Esophagus squamous epithelium (tissue), 5 donors: ENCODE data around the gene RAVER2. TPM values are rescaled to one million over a fixed set of nuclear protein-coding genes. Genes with fewer than 3 reads are reported as not detected.
"Not testable (repeated sequence)": the region's sequence is repeated elsewhere in the genome, so short reads cannot be mapped to it uniquely, and the experiment has no call there.

ENCODE experiments used
- DNase-seq: peaks from one replicate; lab custom pipeline; 2025; lab: John Stamatoyannopoulos, UW
- H3K27ac ChIP-seq, 4 donors: fragments of 200-600 bp; sonication (generic); one replicate each; pipeline ENCODE4 v1.5.1; 2016 to 2019; ENCODE audit warnings: mild to moderate bottlenecking in 1 of 4
- H3K27me3 ChIP-seq, 4 donors: fragments of 200-600 bp; sonication (generic); 1 replicate in 3 of 4; 2 replicates in 1 of 4; pipeline versions ENCODE4 v1.5.1 to v1.6.0; 2017 to 2021; ENCODE audit warnings: antibody characterized with exemption in 1 of 4
- H3K36me3 ChIP-seq, 3 donors: fragments of 200-600 bp; sonication (generic); one replicate each; pipeline ENCODE4 v1.5.1; 2016 to 2019
- H3K4me1 ChIP-seq, 3 donors: fragments of 200-600 bp; sonication (generic); one replicate each; pipeline ENCODE4 v1.5.1; 2017 to 2019
- H3K4me3 ChIP-seq, 4 donors: fragments of 200-600 bp; sonication (generic); 1 replicate in 3 of 4; 2 replicates in 1 of 4; pipeline ENCODE4 v1.5.1; 2016 to 2019; ENCODE audit warnings: mild to moderate bottlenecking in 2 of 4, moderate library complexity in 1 of 4
- H3K9me3 ChIP-seq, 3 donors: fragments of 200-600 bp; sonication (generic); one replicate each; pipeline ENCODE4 v1.5.1; 2016 to 2019
- CTCF ChIP-seq, 6 experiments: fragments of 450-650 bp in 4 of 6; fragments of 200-600 bp in 2 of 6; sonication (generic) in 2 of 6; IDR thresholded peaks; one replicate each; pipeline ENCODE4 v1.5.1; 2016 to 2019; ENCODE audit warnings: antibody characterized with exemption in 6 of 6, mild to moderate bottlenecking in 4 of 6, moderate library complexity in 4 of 6
- POLR2A ChIP-seq, 4 donors: fragments of 450-650 bp; IDR thresholded peaks; one replicate each; pipeline ENCODE4 v1.6.1; 2017; ENCODE audit warnings: antibody characterized with exemption in 4 of 4, mild to moderate bottlenecking in 4 of 4, moderate library complexity in 3 of 4
- WGBS, 2 donors: methylation state at CpG; one replicate each; pipeline ENCODE4 v1.1.5; 2018; 5-methylcytosine and 5-hydroxymethylcytosine counted together
- intact Hi-C: fragments of 100-400 bp; cut with DNase I; formaldehyde crosslinking; loops from one replicate; pipeline ENCODE4 v1.15.0; 2022
- total RNA-seq, 4 donors: library from RNA; depleted of rRNA; stranded (reverse); fragments of >200 nt; gene quantifications; one replicate each; pipeline ENCODE4 v1.1.0, GENCODE V29; 2016
- donor health status: DM: yes; HTN: yes; CAD: no.

RAVER2 gene
- total RNA-seq, 4 donors from 2014 or later: 7.1 to 17.0 (median 11.8) TPM

GRCh38 chr1:64721135-64721534 is 23.7 kb upstream of the RAVER2 start:
- H3K27ac ChIP-seq: no peak overlapping the region
- no peaks in the 10 kb centered on the region for H3K4me1 ChIP-seq
- no peaks in the 10 kb centered on the region for H3K9me3 ChIP-seq
- intact Hi-C loops: no loop called here
- no peaks in the 10 kb centered on the region for H3K36me3 ChIP-seq
- no peak for TF ChIP-seq CTCF (IDR thresholded peaks at IDR 0.05)
- TF ChIP-seq POLR2A (IDR thresholded peaks at IDR 0.05): no peak
- WGBS, 2 donors: 52 to 78% methylated on average over 2 of the region's 2 CpGs
- DNase-seq: no peak
- H3K4me3 ChIP-seq: no peak overlapping the region
- H3K27me3 ChIP-seq: peaks cover 0 to 4% (median 0%) of the 10 kb centered on the region in 4 donors

- no peaks in the 10 kb centered on the region for H3K9me3 ChIP-seq
- peaks cover 0 to 4% (median 0%) of the 10 kb centered on the region in 4 donors for H3K27me3 ChIP-seq
- no peak for DNase-seq
- no peak overlapping the region for H3K4me3 ChIP-seq
- TF ChIP-seq CTCF (IDR thresholded peaks at IDR 0.05) (no peak), POLR2A (IDR thresholded peaks at IDR 0.05) (no peak)
- H3K4me1 ChIP-seq: no peaks in the 10 kb centered on the region
- no peak overlapping the region for H3K27ac ChIP-seq
- intact Hi-C loops: no loop called here
- H3K36me3 ChIP-seq: no peaks in the 10 kb centered on the region
- 88 to 94% methylated on average over 2 of the region's 2 CpGs for WGBS, 2 donors
Measured at GRCh38 chr1:64721576-64722145, 23.2 kb upstream of the RAVER2 start.

- Histone ChIP-seq H3K27ac (no peak overlapping the region), H3K27me3 (peaks cover 0 to 4% (median 0%) of the 10 kb centered on the region in 4 donors), H3K9me3 (no peaks in the 10 kb centered on the region), H3K36me3 (no peaks in the 10 kb centered on the region), H3K4me3 (no peak overlapping the region), H3K4me1 (no peaks in the 10 kb centered on the region)
- DNase-seq: no peak
- intact Hi-C loops: no loop called here
- 75 to 83% methylated on average over 1 of the region's 1 CpG for WGBS, 2 donors
- TF ChIP-seq CTCF (IDR thresholded peaks at IDR 0.05): no peak
- TF ChIP-seq POLR2A (IDR thresholded peaks at IDR 0.05): no peak
Measured at GRCh38 chr1:64727861-64728260, 17.0 kb upstream of the RAVER2 start.

- no peaks in the 10 kb centered on the region for H3K36me3 ChIP-seq
- DNase-seq: no peak
- H3K4me3 ChIP-seq: no peak overlapping the region
- 75 to 82% methylated on average over 3 of the region's 3 CpGs for WGBS, 2 donors
- intact Hi-C loops: no loop called here
- no peaks in the 10 kb centered on the region for H3K9me3 ChIP-seq
- H3K27ac ChIP-seq: no peak overlapping the region
- H3K4me1 ChIP-seq: peaks cover 0 to 9% (median 0%) of the 10 kb centered on the region in 3 donors
- H3K27me3 ChIP-seq: no peaks in the 10 kb centered on the region
- TF ChIP-seq CTCF (IDR thresholded peaks at IDR 0.05) (no peak), POLR2A (IDR thresholded peaks at IDR 0.05) (no peak)
Measured at GRCh38 chr1:64733581-64734286, 11.1 kb upstream of the RAVER2 start.

- intact Hi-C loops: no loop called here
- 69 to 81% methylated on average over 3 of the region's 3 CpGs for WGBS, 2 donors
- TF ChIP-seq CTCF (IDR thresholded peaks at IDR 0.05): no peak
- TF ChIP-seq POLR2A (IDR thresholded peaks at IDR 0.05): no peak
Measured at GRCh38 chr1:64734287-64734652, 10.6 kb upstream of the RAVER2 start.

GRCh38 chr1:64740687-64741086 is 4.2 kb upstream of the RAVER2 start:
- H3K27me3 ChIP-seq, DNase-seq, H3K36me3 ChIP-seq, H3K9me3 ChIP-seq, H3K27ac ChIP-seq, H3K4me3 ChIP-seq, intact Hi-C loops: not testable (repeated sequence)
- H3K4me1 ChIP-seq: peaks cover 0 to 19% (median 5%) of the 10 kb centered on the region in 3 donors
- 77 to 90% methylated on average over 1 of the region's 1 CpG for WGBS, 2 donors

More at GRCh38 chr1:64734287-64734652, 10.6 kb upstream of the RAVER2 start:
- no peak overlapping the region for H3K27ac ChIP-seq
- H3K36me3 ChIP-seq: no peaks in the 10 kb centered on the region
- no peaks in the 10 kb centered on the region for H3K9me3 ChIP-seq
- no peak for DNase-seq
- no peak overlapping the region for H3K4me3 ChIP-seq
- no peaks in the 10 kb centered on the region for H3K27me3 ChIP-seq
- H3K4me1 ChIP-seq: peaks cover 0 to 9% (median 0%) of the 10 kb centered on the region in 3 donors
